GM18502 (cell line): ENCODE data around the gene ERV3-1.
A peak's percentile ranks its signal among the peaks of the same experiment; 100 is the strongest.
"Not testable (repeated sequence)": the region's sequence is repeated elsewhere in the genome, so short reads cannot be mapped to it uniquely, and the experiment has no call there.

Source experiments
- ATAC-seq: cut with Tn5 transposase; IDR thresholded peaks from one replicate; pipeline ENCODE4 v1.9.1; 2021; ENCODE audit warnings: mild to moderate bottlenecking; ENCODE audit not compliant: unreplicated experiment, poor library complexity

The ERV3-1 gene

GRCh38 chr7:65006094-65006992, at the start of gene ERV3-1:
ERV3-1 (minus strand) TSS chr7:65006687; CDS start chr7:64993026, 13,661 bp downstream.
- peak; percentile 100 for ATAC-seq

GRCh38 chr7:65055786-65056185, 49.3 kb upstream of the ERV3-1 start:
- ATAC-seq = not testable (repeated sequence)

- not testable (repeated sequence) for ATAC-seq
These were observed 48.0 kb upstream of the ERV3-1 start for GRCh38 chr7:65054466-65054994.

- not testable (repeated sequence) for ATAC-seq
These were observed 45.2 kb upstream of the ERV3-1 start for GRCh38 chr7:65051654-65052053.

- ATAC-seq = not testable (repeated sequence)
These were observed 44.7 kb upstream of the ERV3-1 start for GRCh38 chr7:65051139-65051538.

GRCh38 chr7:65046329-65046728, 39.8 kb upstream of the ERV3-1 start:
- ATAC-seq = not testable (repeated sequence)

- ATAC-seq = not testable (repeated sequence)
These were observed 39.1 kb upstream of the ERV3-1 start for GRCh38 chr7:65045589-65045988.

GRCh38 chr7:65038767-65039166, 32.3 kb upstream of the ERV3-1 start:
- peak; percentile 23 for ATAC-seq

- ATAC-seq = peak; percentile 83
These were observed 31.5 kb upstream of the ERV3-1 start for GRCh38 chr7:65037740-65038688.

GRCh38 chr7:65036526-65036925, 30.0 kb upstream of the ERV3-1 start:
- ATAC-seq = not testable (repeated sequence)

- not testable (repeated sequence) for ATAC-seq
These were observed 29.0 kb upstream of the ERV3-1 start for GRCh38 chr7:65035469-65035868.

GRCh38 chr7:65034120-65034782, 27.8 kb upstream of the ERV3-1 start:
- ATAC-seq = not testable (repeated sequence)

GRCh38 chr7:65033391-65033790, 26.9 kb upstream of the ERV3-1 start:
- not testable (repeated sequence) for ATAC-seq

- ATAC-seq = not testable (repeated sequence)
These were observed 18.5 kb upstream of the ERV3-1 start for GRCh38 chr7:65025023-65025422.

- not testable (repeated sequence) for ATAC-seq
These were observed 14.5 kb upstream of the ERV3-1 start for GRCh38 chr7:65020978-65021377.

GRCh38 chr7:65009881-65010280, 3.4 kb upstream of the ERV3-1 start:
- not testable (repeated sequence) for ATAC-seq

GRCh38 chr7:65009394-65009793, 2.9 kb upstream of the ERV3-1 start:
- not testable (repeated sequence) for ATAC-seq

- not testable (repeated sequence) for ATAC-seq
These were observed 549 bp upstream of the ERV3-1 start for GRCh38 chr7:65007036-65007435.

GRCh38 chr7:65004575-65004974, 1.9 kb downstream of the ERV3-1 start:
- ATAC-seq = no peak
